A549 (cell line): ENCODE measurements around the gene GALNT18. TPM values are rescaled to one million over a fixed set of nuclear protein-coding genes. Genes with fewer than 3 reads are reported as not detected.

Source experiments
- ATAC-seq, 2 experiments: fragments of 200-7000 bp in 1 of 2; fragments of >200 bp in 1 of 2; cut with Nextera tagmentation in 1 of 2; cut with Tn5 transposase in 1 of 2; 3 replicates each; pipeline versions ENCODE4 v1.8.0 to v1.9.1; 2018 to 2020; ENCODE audit warnings: mild to moderate bottlenecking in 1 of 2, moderate library complexity in 1 of 2
- CTCF ChIA-PET: fragments of 300-600 bp; sonication (Branson Sonifier 250); formaldehyde crosslinking; extraction: SDS; loops from one replicate; lab custom pipeline; 2021; ENCODE audit warnings: antibody characterized with exemption, inconsistent platforms; lab: Yijun Ruan, JAX
- POLR2A ChIA-PET: fragments of 350-600 bp; formaldehyde crosslinking; extraction: SDS; loops from one replicate; lab custom pipeline; 2021; ENCODE audit warnings: antibody characterized with exemption, inconsistent platforms; lab: Yijun Ruan, JAX
- DNase-seq, 2 experiments: peaks; one replicate each; pipeline versions ENCODE4 v3.0.0 to v3.0.0-alpha.2; 2011 to 2016; ENCODE audit warnings: low read depth in 1 of 2, low spot score in 1 of 2
- FAIRE-seq: peaks from 2 replicates; lab custom pipeline; 2011; peaks lifted over from hg19 to GRCh38; lab: Jason Lieb, UNC
- H3K27ac ChIP-seq, 2 experiments: fragments of >200 bp; sonication (Bioruptor Twin); formaldehyde crosslinking; 3 replicates each; pipeline ENCODE4 v1.5.1; 2016 to 2017
- H3K4me1 ChIP-seq: fragments of >200 bp; sonication (Bioruptor Twin); formaldehyde crosslinking; 3 replicates; pipeline ENCODE4 v1.6.1; 2016
- H3K4me2 ChIP-seq: fragments of >200 bp; sonication (Bioruptor Twin); formaldehyde crosslinking; 3 replicates; pipeline ENCODE4 v1.6.1; 2016
- H3K4me3 ChIP-seq: fragments of >200 bp; sonication (Bioruptor Twin); formaldehyde crosslinking; 3 replicates; pipeline ENCODE4 v1.5.1; 2016
- H3K9me3 ChIP-seq: fragments of >200 bp; sonication (Bioruptor Twin); formaldehyde crosslinking; 3 replicates; pipeline ENCODE4 v1.6.1; 2016
- BCL3 ChIP-seq: fragments of >200 bp; sonication (Bioruptor Twin); formaldehyde crosslinking; IDR thresholded peaks from 3 replicates; pipeline ENCODE4 v1.6.1; 2016
- CBX2 ChIP-seq: fragments of 200-600 bp; sonication (generic); IDR thresholded peaks from 2 replicates; pipeline ENCODE4 v1.6.1; 2016; ENCODE audit warnings: low read depth, mild to moderate bottlenecking, borderline replicate concordance
- CHD2 ChIP-seq: fragments of 150-350 bp; IDR thresholded peaks from 2 replicates; pipeline ENCODE4 v1.6.1; 2014; ENCODE audit warnings: low read length; ENCODE audit not compliant: partially characterized antibody
- E2F6 ChIP-seq: IDR thresholded peaks from 2 replicates; pipeline ENCODE4 v1.6.1; 2012; ENCODE audit warnings: low read depth, borderline replicate concordance
- EHMT2 ChIP-seq: fragments of 200-600 bp; sonication (generic); IDR thresholded peaks from 2 replicates; pipeline ENCODE4 v1.6.1; 2016; ENCODE audit warnings: antibody characterized with exemption, low read depth, mild to moderate bottlenecking, moderate library complexity
- ESRRA ChIP-seq: fragments of 150-350 bp; IDR thresholded peaks from 2 replicates; pipeline ENCODE4 v1.6.1; 2014; ENCODE audit warnings: mild to moderate bottlenecking, low read length, borderline replicate concordance
- FOSB ChIP-seq: fragments of 250-450 bp; sonication (Bioruptor Pico); IDR thresholded peaks from 2 replicates; pipeline ENCODE4 v1.5.0; 2020; ENCODE audit warnings: mild to moderate bottlenecking, moderate library complexity
- FOSL2 ChIP-seq, 2 experiments: fragments of 450-650 bp in 1 of 2; fragments of >200 bp in 1 of 2; sonication (Bioruptor Twin) in 1 of 2; formaldehyde crosslinking; IDR thresholded peaks; 2 replicates each; pipeline versions ENCODE4 v1.5.0 to v1.6.1; 2016 to 2020; ENCODE audit warnings: mild to moderate bottlenecking in 1 of 2, moderate library complexity in 1 of 2
- GATA3 ChIP-seq: IDR thresholded peaks from 2 replicates; pipeline ENCODE4 v1.6.1; 2012; ENCODE audit warnings: borderline replicate concordance
- HES2 ChIP-seq: fragments of >200 bp; sonication (Bioruptor Twin); formaldehyde crosslinking; IDR thresholded peaks from 2 replicates; pipeline ENCODE4 v1.6.1; 2016
- HEYL ChIP-seq: fragments of 250-450 bp; sonication (Bioruptor Pico); IDR thresholded peaks from 2 replicates; pipeline ENCODE4 v1.8.0; 2021; ENCODE audit warnings: mild to moderate bottlenecking, moderate library complexity
- HOXA7 ChIP-seq: fragments of 250-450 bp; sonication (Bioruptor Pico); IDR thresholded peaks from 2 replicates; pipeline ENCODE4 v1.5.0; 2020; ENCODE audit warnings: mild to moderate bottlenecking, moderate library complexity
- MAFK ChIP-seq: fragments of 450-650 bp; IDR thresholded peaks from 2 replicates; pipeline ENCODE4 v1.6.1; 2014; ENCODE audit not compliant: partially characterized antibody
- MYC ChIP-seq: IDR thresholded peaks from 2 replicates; pipeline ENCODE4 v1.6.1; 2012; ENCODE audit warnings: mild to moderate bottlenecking, inconsistent platforms, low read length, improper control_type of control experiment, borderline replicate concordance
- NPAS2 ChIP-seq: fragments of 250-450 bp; sonication (Bioruptor Pico); IDR thresholded peaks from 2 replicates; pipeline ENCODE4 v1.8.0; 2022; ENCODE audit warnings: mild to moderate bottlenecking, moderate library complexity, borderline replicate concordance
- POLR2AphosphoS2 ChIP-seq: conservative IDR thresholded peaks from 2 replicates; pipeline ENCODE4 v1.6.1; 2012; ENCODE audit warnings: low read length, improper control_type of control experiment, inconsistent platforms
- REST ChIP-seq: fragments of 200-600 bp; sonication (generic); IDR thresholded peaks from 2 replicates; pipeline ENCODE4 v1.6.1; 2016; ENCODE audit warnings: antibody characterized with exemption, mild to moderate bottlenecking, moderate library complexity
- TP53 ChIP-seq: fragments of 250-450 bp; sonication (Bioruptor Pico); IDR thresholded peaks from 2 replicates; pipeline ENCODE4 v1.5.0; 2021; ENCODE audit warnings: mild to moderate bottlenecking, moderate library complexity
- USF2 ChIP-seq: fragments of 450-650 bp; IDR thresholded peaks from 2 replicates; pipeline ENCODE4 v1.6.1; 2014; ENCODE audit warnings: antibody characterized with exemption
- ZC3H11A ChIP-seq: fragments of 450-650 bp; IDR thresholded peaks from 2 replicates; pipeline ENCODE4 v1.6.1; 2014; ENCODE audit warnings: antibody characterized with exemption, mild to moderate bottlenecking
- ZNF302 ChIP-seq: fragments of 250-450 bp; sonication (Bioruptor Pico); IDR thresholded peaks from 2 replicates; pipeline ENCODE4 v1.9.0; 2021; ENCODE audit warnings: inconsistent platforms, mild to moderate bottlenecking, moderate library complexity
- WGBS: methylation state at CpG from one replicate; pipeline ENCODE4 v1.1.6; 2017; ENCODE audit errors: missing lambda C conversion rate; 5-methylcytosine and 5-hydroxymethylcytosine counted together
- polyA plus RNA-seq, 4 experiments: library from polyadenylated mRNA; depleted of rRNA in 3 of 4; stranded (reverse); fragments of >200 nt; fragmentation: RNase III in 1 of 4; extraction: RNeasy Plus Mini Kit Qiagen cat#74134 plus additional on column Dnase treatment in 1 of 4; gene quantifications; 2 replicates in 3 of 4; 3 replicates in 1 of 4; pipeline ENCODE4 v1.2.3, GENCODE V29; 2011 to 2017

GALNT18 gene
- polyA plus RNA-seq, 2 of the 4 experiments (the other 2 are of a cell fraction): 6.7 to 16.1 TPM

- no peak for FAIRE-seq
- POLR2A ChIA-PET: no interaction called here
Observed at GRCh38 chr11:11394241-11394640, 227.6 kb downstream of the GALNT18 start.

GRCh38 chr11:11391796-11392463, 229.9 kb downstream of the GALNT18 start:
- ChIA-PET POLR2A (no interaction called here), CTCF (interaction anchor here (1.0 kb wide), 1 partner anchor 395 kb away, joined by 3 read pairs; no protein-coding TSS in a partner anchor)
- H3K27ac ChIP-seq: peak overlapping the region in 1 of 2 experiments; percentile 1; a peak in 1 of 6 replicates
- no peak overlapping the region for H3K4me2 ChIP-seq
- no peak for TF ChIP-seq REST
- peak; percentile 13; the same call in 1 of the 2 replicates for TF ChIP-seq FOSL2 (IDR thresholded peaks at IDR 0.05)
- TF ChIP-seq FOSL2 (CRISPR knock-in tag; IDR thresholded peaks at IDR 0.05): peak; percentile 40; the same call in 1 of the 2 replicates
- TF ChIP-seq, all 56 proteins: peak for 1
- no peak for FAIRE-seq
- WGBS: 77% methylated on average over 13 of the region's 13 CpGs
- peak in 1 of 2 experiments; percentile 23 for DNase-seq
- peak in 1 of 2 experiments; percentile 50; a peak in 2 of 6 replicates for ATAC-seq
- H3K4me3 ChIP-seq: no peak overlapping the region
- no peaks in the 10 kb centered on the region for H3K9me3 ChIP-seq
- H3K4me1 ChIP-seq: 0 out of 3 replicates have a peak, but pooled peaks cover 12% of the 10 kb centered on the region

More at GRCh38 chr11:11394241-11394640, 227.6 kb downstream of the GALNT18 start:
- Histone ChIP-seq H3K27ac (no peak overlapping the region), H3K4me2 (no peak overlapping the region)
- TF ChIP-seq BCL3 (no peak), ZNF302 (CRISPR knock-in tag) (no peak), E2F6 (no peak), USF2 (no peak), CBX2 (no peak), POLR2AphosphoS2 (no peak), NPAS2 (CRISPR knock-in tag) (no peak), ZC3H11A (no peak), FOSB (CRISPR knock-in tag) (no peak), HES2 (no peak), GATA3 (no peak), ESRRA (no peak), EHMT2 (no peak), HOXA7 (CRISPR knock-in tag) (no peak), MYC (no peak), CHD2 (no peak), HEYL (CRISPR knock-in tag) (no peak), TP53 (CRISPR knock-in tag) (no peak), MAFK (no peak)
- TF ChIP-seq, all 56 proteins: peak for 0
- ATAC-seq: no peak
- 0 out of 3 replicates have a peak, but pooled peaks cover 12% of the 10 kb centered on the region for H3K4me1 ChIP-seq
- CTCF ChIA-PET: no interaction called here
- H3K9me3 ChIP-seq: no peaks in the 10 kb centered on the region
- no peak for DNase-seq
- H3K4me3 ChIP-seq: no peak overlapping the region
